GM21423 (cell line): ENCODE results near the gene SLC22A4.

Experiments
- ATAC-seq: cut with Tn5 transposase; IDR thresholded peaks from one replicate; pipeline ENCODE4 v1.9.1; 2021; ENCODE audit warnings: mild to moderate bottlenecking, moderate library complexity; ENCODE audit not compliant: unreplicated experiment

The SLC22A4 gene

DNA sequence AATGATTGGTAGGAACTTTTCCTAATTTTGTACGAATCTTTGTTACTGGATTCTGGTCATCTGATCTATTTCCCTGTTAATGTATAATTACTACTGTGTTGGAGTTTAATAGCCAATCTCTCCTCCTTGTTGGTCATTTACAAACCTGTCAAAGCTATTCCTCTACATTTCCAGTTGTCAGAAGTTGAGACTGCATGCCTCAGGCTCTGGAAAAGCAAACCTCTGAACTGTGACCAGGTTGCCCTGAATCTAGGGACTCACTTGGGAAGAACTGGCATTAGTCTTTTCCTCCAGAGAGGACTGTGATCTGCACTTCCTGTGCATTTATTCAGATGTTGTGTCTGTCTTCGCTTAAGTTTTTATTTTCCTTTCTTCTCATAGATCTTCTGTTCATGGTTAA, 20.6 kb upstream of the SLC22A4 start:
- ATAC-seq: no peak

DNA sequence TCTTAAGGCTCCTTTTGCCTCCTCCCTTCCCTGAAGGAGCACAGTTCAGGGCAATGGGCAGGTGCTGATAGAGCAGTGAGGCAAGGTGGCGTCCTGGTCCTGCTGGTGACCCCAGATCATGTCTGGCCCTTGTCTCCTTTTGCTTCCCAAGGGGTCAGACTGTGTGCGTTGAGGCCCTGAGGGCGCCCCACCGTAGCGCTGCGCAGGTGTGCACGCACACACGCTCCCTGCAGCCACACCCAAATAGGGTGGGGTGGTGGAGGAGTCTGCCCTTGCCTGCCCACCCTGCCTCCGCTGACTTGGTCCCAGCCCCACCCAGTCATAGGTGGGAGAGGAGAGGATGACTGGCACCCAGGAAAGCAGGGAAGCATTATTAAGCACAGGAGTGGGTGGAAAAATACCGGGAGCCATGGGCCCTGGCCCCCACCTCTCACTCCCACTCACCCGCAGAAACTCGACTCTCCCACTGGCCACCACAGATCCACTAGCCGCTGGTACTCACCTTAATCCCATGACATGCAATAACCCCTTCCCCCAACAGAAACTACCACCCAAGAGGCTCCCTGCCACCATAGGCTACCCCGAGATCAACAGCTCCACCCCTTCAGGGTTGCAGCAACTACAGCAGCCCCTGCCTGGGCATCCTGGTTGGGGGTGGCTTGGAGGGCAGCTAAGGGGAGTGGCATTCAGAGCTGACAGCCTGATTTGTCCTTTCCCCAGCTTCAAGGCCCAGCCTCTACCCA, 20.0 kb upstream of the SLC22A4 start:
- no peak for ATAC-seq

- ATAC-seq: no peak
Observed at GRCh38 chr5:132275367-132276220, 18.6 kb upstream of the SLC22A4 start.

DNA sequence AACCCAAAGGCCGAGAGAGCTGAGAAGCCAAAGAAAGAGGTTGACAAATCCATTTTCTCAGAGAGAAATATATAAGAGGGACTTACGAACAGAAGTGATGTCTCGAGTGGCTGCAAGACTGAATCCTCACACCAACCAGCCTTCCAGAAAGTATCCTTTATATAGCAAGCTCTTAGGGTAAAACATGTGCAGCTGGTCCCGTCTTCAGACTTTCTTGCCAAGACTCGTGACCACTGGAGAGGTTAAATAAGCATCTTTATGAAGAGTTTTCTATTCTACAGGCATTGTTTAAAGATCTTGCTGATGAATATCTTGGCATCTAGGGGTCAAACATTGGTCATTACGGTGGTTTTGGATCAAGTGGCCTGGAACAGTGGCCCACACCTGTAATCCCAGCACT, 16.9 kb upstream of the SLC22A4 start:
- ATAC-seq: no peak

- no peak for ATAC-seq
Observed at GRCh38 chr5:132277971-132278853, 16.0 kb upstream of the SLC22A4 start.

GRCh38 chr5:132279801-132280200, 14.4 kb upstream of the SLC22A4 start:
- ATAC-seq: no peak

GRCh38 chr5:132280371-132281240, 13.6 kb upstream of the SLC22A4 start:
- no peak for ATAC-seq

DNA sequence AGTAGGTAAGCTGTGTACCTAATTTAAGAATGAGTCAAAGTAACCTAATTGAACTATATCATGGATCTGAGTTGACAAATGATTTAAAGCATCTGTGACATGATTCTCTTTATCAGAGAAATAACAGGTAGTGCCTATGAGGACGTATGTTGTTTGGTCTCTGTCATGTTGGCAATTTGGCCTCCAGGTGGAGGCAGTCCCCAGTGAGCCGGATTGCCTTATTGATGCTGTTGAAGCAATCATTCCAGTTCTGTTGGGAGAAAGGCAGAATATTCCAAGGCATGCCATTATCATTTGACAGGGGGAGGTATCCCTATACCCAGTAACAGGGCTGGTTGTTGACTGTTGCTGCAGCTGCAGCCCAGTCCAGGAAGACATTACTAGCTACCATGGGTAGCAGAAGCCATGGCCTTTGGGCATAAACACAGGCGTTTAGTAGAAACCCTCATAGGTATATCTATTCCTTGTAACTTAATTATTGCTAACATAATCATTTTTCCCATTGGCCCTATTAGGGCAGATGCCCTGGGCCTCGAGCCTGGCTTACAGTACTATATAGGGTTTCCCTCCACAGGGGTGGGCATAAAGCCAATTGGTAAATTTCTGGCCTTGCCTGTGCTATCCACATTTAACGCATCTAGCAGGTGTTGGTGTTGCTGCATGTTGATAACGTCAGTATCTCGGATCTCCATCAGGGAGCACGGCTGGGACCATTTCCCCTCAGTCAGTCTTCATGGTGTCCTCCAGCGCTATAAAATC, 12.2 kb upstream of the SLC22A4 start:
- ATAC-seq: no peak

DNA sequence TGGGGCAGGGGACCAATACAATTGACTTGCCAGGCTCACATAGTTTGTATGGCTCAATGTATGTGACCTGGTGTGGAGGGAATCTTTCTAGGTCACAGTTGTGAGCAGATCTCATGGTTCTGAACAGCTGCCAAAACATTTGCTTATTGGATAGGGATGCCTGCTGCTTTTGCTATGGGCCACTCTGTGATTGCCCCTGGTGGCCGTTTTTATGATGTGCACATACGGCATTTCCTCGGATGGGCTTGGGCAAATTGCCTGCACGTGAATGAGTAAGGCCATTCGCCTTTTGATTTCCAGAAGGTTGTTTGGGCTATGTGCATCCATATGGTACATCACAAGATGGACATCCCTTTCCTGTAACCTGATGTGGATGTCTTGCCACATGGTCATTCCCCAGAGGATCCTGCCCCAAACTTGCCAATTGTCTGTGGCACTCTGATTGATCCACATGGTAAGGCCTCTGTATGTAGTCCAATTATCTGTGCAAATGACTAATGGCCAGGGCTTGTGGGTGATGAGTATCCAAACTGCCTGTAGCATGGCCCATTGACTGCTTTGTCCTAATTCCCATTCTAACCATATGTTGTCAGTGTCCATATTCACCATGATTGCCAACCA, 10.7 kb upstream of the SLC22A4 start:
- ATAC-seq: no peak

DNA sequence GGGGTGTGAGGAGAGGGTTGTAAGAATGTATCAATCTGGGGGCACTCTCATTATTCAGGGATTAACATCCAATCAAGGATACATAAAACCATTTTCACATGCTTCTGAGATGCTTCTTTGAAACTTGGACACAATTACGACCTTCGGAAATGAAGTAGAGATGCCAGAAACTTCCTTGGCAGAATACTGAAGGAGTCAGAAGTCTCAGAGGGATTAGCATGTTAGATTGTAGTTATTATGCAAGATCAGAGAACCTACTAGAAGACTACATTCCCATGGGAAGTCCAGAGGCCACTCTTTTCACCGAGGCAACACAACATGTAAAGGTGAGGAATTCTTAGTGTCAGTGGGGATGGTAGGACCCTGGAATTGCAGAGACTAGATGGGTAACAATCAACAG, 5.1 kb upstream of the SLC22A4 start:
- no peak for ATAC-seq

DNA sequence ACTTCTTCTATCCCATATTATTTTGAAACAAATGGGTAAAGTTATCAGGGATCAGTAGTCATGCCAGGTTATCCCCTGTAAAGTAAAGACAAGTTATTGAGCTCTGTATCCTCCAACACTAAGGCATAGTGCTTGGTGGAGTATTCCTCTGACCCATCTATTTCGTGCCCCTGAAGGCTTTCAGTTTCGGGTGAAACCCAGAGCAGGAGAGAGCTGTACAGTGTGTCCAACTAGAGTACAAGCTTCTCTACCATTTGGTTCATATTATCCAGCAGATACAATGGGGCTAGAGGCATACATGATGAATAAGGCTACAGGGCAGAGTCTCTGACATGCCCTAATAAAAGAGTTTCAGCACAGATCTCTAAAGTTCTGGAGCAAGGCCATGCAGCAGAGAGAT, 3.2 kb upstream of the SLC22A4 start:
- no peak for ATAC-seq

DNA sequence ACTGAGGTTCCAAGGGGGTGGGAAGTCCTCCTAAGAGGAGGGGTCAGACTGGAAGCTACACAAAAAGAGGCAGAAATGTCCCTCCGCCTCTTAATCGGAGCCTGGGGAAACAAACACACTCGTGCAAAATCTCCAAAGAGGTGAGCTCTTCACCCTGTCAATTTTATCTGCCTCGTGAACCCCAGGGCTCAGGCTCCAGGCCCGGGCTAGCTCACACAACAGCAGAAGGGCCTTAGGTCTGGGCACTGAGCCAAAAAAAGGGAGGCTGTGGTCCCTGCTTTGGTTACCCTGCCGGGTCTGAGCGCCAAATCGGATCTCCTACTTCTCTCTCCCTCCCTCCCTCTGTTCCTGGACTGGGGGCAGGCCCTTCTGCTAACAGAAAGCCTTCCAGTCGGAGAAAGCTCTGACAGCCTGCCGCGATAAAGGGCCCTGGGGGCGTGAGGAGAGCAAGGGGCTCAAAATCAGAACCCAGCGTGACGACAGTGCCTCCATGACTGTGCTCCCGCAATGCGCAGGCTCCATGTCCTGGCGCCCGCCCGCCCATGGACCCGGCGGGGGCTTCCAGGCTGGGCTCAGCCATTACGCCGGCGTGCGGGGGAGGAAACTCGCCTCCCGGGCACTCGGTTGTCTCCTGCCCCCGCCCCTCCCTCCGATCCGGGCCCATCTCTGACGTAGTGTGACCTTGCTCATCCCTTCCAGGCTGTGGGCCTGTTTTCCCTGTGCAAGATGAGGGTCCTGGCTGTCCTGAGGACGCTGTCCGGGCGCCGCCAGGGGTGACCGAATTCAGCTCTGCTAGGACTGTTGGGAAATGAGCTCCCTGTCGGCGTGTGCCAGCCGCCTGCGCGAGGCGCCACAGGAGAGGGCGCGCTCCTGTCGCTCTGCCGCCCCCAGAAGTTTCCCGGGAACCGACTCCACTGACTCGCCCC, 865 bp upstream of the SLC22A4 start:
- ATAC-seq: peak; percentile 29

- peak; percentile 10 for ATAC-seq
Observed at GRCh38 chr5:132294728-132295504, 722 bp downstream of the SLC22A4 start.

- ATAC-seq: no peak
Observed at GRCh38 chr5:132295505-132296411, 1.6 kb downstream of the SLC22A4 start.

DNA sequence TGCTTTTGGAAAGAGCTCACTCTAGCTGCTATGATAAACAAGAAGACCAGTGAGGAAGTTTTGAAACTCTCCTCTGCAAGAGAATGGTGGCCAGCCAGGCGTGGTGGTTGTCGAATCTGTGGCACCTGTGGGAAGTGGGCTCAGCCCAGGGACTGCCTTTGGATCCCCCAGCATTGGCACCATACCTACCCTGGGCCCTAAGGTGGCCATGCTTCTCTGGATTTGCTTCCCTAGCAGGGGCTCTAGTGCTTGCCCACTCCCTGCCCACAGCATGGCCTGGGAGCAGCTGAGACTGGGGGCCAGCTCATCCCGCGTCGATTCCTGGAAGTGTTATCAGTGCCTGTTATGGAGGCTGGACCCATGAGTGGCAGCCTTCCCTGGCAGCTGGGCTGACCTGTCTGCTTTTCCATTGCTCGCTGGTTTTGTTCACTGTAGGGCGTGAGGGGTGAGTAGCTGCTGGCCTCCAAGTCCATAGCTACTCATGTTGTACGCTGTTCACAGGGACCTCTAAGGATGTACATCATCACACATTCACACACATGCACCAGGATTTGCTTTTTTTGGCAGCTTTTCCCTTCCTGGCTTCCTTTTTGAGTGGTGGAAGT, 2.3 kb downstream of the SLC22A4 start:
- ATAC-seq: no peak
